Measurements from ENCODE around the gene LIMS1.
"Not testable (repeated sequence)": the region's sequence is repeated elsewhere in the genome, so short reads cannot be mapped to it uniquely, and the experiment has no call there.

The LIMS1 gene

GRCh38 chr2:108635630-108636354 is 101.5 kb downstream of the LIMS1 start:
- DNase-seq (ENCODE audit: low read depth) = no peak

DNA sequence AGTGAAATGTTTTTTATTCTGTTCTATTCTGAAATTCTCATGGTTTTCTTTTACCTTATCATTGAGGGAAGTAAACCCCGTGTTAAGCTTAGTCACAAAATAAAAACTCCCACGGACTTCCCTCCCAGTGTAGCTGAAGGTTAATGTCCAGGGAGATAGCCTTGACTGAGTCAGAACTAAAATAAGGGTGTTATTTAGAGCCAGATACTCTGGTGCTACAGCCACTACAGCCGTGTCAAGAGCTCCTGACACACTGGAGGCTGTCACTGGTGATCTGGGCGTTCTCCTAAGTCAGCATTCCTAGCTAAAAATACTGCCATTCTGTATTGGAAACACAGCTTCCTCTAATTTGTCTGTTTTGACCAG is 103.0 kb downstream of the LIMS1 start:
- DNase-seq (ENCODE audit: low read depth) = no peak

DNA sequence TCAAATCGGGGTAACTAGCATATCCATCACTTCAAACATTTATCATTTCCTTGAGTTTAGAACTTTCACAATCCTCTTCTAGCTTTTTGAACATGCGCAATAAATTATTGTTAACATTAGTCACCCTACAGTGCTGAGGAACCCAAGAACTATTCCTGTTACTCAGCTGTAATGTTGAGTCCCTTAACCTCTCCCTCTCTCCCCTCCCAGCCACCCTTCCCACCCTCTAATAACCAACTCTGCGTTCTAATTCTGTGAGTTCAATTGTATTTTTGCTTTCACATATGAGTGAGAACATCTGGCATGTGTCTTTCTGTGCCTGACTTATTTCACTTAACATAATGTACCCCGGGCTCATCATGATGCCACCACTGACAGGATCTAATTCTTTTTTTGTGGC is 106.5 kb downstream of the LIMS1 start:
- no peak for DNase-seq (ENCODE audit: low read depth)

- DNase-seq (ENCODE audit: low read depth) = no peak
These were observed 107.5 kb downstream of the LIMS1 start for GRCh38 chr2:108641756-108642155.

DNA sequence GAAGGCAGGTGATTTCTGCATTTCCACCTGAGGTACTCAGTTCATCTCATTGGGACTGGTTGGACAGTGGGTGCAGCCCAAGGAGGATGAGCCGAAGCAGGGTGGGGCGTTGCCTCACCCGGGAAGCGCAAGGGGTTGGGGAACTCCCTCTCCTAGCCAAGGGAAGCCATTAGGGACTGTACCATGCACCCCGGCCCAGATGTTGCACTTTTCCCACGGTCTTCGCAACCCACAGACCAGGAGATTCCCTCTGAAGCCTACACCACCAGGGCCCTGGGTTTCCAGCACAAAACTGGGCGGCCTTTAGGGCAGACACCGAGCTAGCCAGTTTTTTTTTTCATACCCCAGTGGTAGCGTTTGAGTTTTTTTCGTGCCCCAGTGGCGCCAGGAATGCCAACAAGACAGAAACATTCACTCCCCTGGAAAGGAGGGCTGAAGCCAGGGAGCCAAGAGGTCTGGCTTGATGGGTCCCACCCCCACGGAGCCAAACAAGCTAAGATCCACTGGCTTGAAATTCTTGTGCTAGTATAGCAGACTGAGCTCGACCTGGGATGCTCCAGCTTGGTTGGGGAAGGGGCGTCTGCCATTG is 109.1 kb downstream of the LIMS1 start:
- DNase-seq (ENCODE audit: low read depth) = no peak

DNA sequence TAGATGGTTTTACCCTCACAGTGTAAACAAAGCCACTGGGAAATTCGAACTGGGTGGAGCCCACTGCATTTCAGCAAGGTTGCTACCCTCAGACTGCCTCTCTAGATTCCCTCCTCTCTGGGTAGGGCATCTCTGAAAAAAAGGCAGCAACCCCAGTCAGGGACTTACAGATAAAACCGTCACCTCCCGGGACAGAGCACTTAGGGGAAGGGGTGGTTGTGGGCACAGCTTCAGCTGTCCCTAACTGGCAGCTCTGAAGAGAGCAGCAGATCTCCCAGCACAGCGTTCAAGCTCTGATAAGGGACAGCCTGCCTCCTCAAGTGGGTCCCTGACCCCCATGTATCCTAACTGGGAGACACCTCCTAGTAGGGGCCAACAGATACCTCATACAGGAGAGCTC is 109.6 kb downstream of the LIMS1 start:
- DNase-seq (ENCODE audit: low read depth) = not testable (repeated sequence)

DNA sequence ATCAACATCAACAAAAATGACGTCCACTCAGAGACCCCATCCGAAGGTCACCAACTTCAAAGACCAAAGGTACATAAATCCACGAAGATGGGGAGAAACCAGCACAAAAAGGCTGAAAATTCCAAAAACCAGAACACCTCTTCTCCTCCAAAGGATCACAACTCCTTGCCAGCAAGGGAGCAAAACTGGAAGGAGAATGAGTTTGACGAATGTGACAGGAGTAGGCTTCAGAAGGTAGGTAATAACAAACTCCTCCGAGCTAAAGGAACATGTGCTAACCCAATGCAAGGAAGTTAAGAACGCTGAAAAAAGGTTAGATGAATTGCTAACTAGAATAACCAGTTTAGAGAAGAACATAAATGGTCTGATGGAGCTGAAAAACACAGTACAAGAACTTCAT is 110.2 kb downstream of the LIMS1 start:
- DNase-seq (ENCODE audit: low read depth) = not testable (repeated sequence)

- not testable (repeated sequence) for DNase-seq (ENCODE audit: low read depth)
These were observed 114.5 kb downstream of the LIMS1 start for GRCh38 chr2:108648796-108649195.

- not testable (repeated sequence) for DNase-seq (ENCODE audit: low read depth)
These were observed 116.2 kb downstream of the LIMS1 start for GRCh38 chr2:108650465-108650864.

DNA sequence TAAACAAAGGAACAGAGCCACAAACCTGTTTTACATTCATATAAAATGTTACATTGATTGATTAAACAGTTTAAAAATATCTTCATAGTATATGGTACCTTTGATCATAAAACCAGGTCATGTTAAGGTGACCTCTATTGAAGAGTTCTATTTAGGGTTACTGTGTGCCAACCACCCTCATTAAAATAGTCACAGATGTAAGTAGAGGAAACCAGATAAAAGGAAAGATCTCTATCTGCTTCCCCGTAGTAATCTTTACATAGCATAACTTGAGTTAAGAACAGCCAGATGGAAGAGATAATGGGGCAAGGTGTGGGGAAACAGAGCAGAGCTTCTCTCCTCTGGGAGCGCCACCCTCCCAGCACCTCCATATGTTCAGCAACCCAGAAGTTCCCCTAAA is 117.2 kb downstream of the LIMS1 start:
- not testable (repeated sequence) for DNase-seq (ENCODE audit: low read depth)

- DNase-seq (ENCODE audit: low read depth) = not testable (repeated sequence)
These were observed 118.1 kb downstream of the LIMS1 start for GRCh38 chr2:108652187-108652931.

- not testable (repeated sequence) for DNase-seq (ENCODE audit: low read depth)
These were observed 119.2 kb downstream of the LIMS1 start for GRCh38 chr2:108653425-108653824.

- DNase-seq (ENCODE audit: low read depth) = not testable (repeated sequence)
These were observed 119.6 kb downstream of the LIMS1 start for GRCh38 chr2:108653849-108654248.

DNA sequence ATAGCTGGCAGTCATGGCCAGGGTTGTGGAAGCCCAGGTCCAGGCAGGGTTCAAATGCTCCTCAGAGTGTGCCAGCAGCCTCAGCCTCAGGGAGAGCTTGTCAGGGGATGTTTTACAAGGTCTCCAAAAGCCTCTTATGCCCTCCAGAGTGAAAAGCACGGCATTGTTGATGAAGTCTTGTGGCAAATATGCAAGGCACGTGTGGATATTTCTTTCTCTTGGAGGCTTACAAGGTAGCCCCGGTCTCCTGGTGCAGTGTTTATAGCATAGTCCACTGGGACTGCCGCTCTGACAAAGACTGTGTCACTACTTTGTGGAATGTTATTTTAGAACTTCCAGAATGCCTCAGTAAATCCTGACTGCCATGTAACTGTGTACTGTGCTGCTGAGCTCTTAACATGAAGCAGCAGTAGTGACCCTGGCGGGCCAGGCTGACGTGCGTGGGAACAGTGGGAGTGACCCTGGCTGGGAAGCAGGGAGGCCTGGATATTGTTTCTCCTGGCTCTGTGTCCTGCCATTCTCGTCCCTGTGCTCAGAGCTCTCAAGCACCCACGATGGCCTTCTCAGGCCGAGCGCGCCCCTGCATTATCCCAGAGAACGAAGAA is 120.4 kb downstream of the LIMS1 start:
- DNase-seq (ENCODE audit: low read depth) = not testable (repeated sequence)

DNA sequence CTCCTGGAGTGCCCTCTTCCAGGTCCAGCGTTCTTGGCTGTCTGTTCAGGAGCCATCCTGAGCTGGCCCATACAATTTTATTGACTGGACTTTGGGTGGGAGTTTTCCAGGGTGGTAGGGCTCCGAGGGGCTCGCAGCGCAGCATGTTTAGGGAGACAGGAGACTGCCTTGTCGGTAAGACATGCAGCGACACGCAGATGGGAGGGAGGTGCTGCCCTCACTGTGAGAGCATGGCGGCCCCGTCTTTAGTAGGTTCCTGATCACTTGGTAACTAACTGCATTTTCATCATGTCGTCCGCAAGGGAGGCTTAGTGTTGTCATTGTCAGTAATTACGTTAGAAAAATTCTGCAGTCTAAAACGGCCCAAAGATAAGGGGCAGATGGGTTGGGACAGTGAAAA is 121.0 kb downstream of the LIMS1 start:
- not testable (repeated sequence) for DNase-seq (ENCODE audit: low read depth)

- DNase-seq (ENCODE audit: low read depth) = not testable (repeated sequence)
These were observed 122.0 kb downstream of the LIMS1 start for GRCh38 chr2:108656282-108656681.

GRCh38 chr2:108657517-108657916 is 123.2 kb downstream of the LIMS1 start:
- not testable (repeated sequence) for DNase-seq (ENCODE audit: low read depth)

- DNase-seq (ENCODE audit: low read depth) = not testable (repeated sequence)
These were observed 124.3 kb downstream of the LIMS1 start for GRCh38 chr2:108658553-108658952.

DNA sequence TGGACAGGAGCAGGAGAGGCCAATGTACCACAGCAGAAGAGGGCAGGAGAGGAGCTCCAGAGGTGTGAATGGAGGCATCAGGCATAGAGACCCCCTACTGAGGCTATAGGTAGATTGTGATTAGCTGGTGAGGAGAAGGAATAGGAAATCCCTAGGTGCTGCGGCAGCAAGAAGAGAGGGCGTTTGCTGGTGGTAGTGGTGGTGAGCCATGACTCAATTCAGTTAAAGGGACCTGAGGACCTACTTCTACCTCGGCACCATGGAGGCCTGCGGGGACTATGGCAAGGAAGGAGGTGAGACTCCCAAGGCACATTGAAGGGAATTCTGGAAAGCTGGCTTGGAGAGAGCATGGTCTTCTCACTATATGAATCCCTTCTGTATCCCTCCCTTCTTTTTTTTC is 127.2 kb downstream of the LIMS1 start:
- DNase-seq (ENCODE audit: low read depth) = not testable (repeated sequence)

GRCh38 chr2:108662207-108662612 is 127.9 kb downstream of the LIMS1 start:
- not testable (repeated sequence) for DNase-seq (ENCODE audit: low read depth)

GRCh38 chr2:108663346-108663745 is 129.1 kb downstream of the LIMS1 start:
- not testable (repeated sequence) for DNase-seq (ENCODE audit: low read depth)

GRCh38 chr2:108664089-108664488 is 129.8 kb downstream of the LIMS1 start:
- DNase-seq (ENCODE audit: low read depth) = not testable (repeated sequence)

DNA sequence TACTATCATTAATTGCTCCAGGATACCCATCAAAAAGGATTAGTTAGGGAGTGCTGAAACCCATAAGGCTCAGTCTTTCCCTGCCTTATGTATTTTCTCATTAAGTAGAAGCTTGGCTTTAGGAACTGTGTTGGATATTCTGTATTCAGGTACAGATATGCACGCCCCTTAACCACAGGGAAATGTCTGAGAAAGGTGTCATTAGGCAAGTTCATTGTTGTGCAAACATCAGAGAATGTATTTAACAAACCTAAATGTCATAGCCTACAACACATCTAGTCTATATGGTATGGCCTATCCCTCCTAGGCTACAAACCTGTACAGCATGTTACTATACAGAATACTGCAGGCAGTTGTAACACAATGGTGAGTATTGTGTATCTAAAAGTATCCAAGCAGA is 130.7 kb downstream of the LIMS1 start:
- not testable (repeated sequence) for DNase-seq (ENCODE audit: low read depth)

All from stimulated activated CD8-positive, alpha-beta memory T cell treated with anti-CD3 and anti-CD28 coated beads, Interleukin-15, amount 100 ng/mL, for 1 hour (primary cell).